ENCODE data around the gene DGCR6L.
"Not testable (repeated sequence)": the region's sequence is repeated elsewhere in the genome, so short reads cannot be mapped to it uniquely, and the experiment has no call there.

DGCR6L gene

DNA sequence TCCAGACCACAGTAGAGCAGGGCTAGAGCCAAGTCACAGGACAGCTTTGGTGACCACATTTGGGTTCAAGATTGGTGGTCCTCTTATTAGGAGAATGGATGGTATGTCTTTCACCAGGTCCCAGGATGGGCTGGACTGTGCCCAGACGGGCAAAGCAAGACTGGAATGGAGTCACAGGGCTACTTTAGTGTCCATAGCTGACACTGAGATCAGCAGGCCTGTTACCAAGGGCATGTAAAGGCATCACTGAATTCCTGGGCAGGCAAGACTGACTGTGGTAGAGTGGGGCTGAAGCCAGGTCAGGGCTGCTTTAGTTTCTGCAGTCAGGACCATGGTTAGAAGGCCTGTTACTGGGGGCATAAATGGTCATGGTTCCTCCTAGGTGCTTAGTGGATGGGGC, 6.1 kb upstream of the DGCR6L start:
- DNase-seq (ENCODE audit: low spot score) = not testable (repeated sequence)

DNA sequence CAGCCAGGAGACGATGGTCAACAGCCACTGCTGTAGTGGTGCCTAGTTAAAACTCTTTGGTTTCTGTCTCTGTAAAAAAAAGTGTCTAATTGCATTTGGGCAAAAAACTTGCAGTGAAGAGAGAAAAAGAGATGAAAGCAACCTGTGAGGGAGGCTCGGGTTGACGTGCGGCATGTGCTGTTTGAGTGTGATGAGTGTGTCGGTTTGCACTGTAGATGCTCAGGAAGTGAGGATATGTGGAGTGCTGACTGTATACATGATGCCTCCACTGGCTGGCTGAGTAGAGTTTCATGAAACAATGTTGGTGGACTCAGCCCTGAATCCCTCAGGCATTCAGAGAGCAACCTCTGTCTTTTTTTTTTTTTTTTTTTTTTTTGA, 4.3 kb upstream of the DGCR6L start:
- DNase-seq (ENCODE audit: low spot score) = no peak

GRCh38 chr22:20321552-20322211, 1.8 kb upstream of the DGCR6L start:
- not testable (repeated sequence) for DNase-seq (ENCODE audit: low spot score)

DNA sequence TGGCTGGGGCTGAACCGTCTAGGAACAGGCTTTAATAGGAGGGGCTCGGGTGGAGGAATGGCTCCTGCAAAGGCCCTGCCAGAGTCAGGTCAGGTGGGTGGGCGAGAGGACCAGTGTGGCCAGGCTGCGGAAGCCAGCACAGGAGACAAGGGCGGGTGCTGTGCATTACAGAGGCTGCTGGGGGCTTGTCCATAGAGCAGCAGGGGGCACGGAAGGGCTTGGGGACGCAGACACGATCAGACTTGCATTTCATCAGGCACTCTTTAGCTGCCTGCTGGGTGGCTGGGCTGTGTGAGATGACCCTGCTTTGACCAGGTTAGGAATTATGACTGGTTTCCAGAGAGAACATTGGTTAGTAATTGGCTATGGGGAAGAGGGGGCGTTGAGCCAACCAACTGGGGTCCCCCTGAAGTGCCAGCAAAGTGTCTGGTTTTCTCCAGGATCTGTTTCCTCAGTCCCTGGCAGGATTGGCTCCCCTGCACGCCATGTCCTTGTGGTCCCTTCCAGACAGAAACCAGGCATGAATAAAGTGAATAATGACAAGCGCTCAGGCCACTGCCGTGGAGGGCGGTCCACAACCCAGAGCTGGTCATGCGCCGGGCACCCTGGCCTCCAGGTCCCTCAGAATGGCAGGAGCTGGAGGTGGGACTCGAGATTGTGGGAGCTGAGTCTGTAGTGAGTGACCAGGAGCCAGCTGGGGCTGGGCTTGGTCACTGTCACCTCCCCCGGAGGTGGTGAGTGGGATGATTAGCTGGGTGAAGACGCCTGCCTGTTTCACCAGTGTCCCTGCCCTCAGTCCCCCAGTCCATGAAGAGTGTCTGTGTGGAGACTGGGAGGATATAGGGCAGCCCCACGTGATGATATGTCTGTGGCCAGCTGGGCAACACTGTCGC, 1.0 kb upstream of the DGCR6L start:
- DNase-seq (ENCODE audit: low spot score) = not testable (repeated sequence)

DNA sequence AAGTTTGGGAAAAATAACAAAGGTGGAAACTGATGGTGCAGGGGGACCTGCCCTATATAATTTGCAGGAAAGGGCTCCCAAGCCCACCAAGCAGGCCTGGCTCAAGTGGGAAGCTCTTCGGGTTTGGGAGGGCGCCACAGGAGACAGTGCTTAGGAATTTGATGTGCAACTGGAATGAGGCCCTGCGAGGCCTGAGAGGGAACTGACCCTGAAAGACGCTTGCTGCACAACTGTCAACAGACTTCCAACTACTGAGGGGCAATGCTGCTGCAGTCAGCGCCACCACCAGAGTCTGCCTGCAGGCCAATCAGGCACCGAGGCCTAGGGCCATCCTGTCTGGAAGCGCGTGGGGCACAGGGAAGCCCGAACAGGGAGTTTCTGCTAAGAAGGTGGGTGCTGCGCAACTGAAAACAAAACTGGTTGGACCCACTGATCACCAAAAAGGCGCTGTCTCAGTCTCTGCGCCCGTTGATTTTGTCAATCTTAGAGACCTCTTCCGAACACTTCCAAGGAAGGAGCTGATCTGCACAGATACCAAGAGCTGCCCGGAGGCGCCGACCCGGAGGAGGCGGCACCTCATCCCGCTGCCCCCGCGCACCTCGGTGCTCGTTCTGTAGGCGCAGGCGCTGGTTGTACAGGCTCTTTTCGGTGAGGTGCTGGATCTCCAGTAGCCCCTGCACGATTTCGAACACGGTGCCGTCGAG, 667 bp downstream of the DGCR6L start:
- peak; percentile 18 for DNase-seq (ENCODE audit: low spot score)

DNA sequence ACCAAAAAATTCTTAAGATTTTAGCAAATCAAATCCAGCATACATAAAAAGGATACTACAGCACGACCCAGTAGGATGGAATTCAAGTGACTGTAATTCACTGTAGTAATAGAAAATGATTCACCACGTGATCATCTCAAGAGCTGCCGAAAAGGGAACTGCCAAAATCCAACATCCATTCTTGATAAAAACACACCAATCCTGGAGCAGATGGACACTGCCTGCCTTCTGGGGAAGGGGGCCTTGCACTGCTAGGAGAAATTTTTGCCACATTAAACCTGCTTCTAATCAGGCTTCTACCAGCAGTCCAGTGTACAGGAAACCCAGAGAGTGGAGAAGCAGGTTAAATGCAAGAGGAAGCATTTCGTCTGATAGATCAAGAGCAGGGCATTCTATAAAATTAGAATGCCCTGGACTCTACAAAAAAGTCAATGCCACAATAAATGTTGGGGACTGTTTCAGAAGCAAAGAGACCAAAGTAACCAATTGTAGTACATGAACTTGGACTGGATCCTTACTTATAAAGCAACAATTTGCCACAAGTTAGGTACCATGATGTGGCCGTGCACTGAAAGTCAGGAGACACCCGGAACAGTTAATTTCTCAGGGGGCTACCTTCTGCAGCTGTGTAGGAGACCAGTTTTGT, 1.7 kb downstream of the DGCR6L start:
- DNase-seq (ENCODE audit: low spot score) = not testable (repeated sequence)

- DNase-seq (ENCODE audit: low spot score) = not testable (repeated sequence)
These were observed 2.3 kb downstream of the DGCR6L start for GRCh38 chr22:20317402-20318042.

- no peak for DNase-seq (ENCODE audit: low spot score)
These were observed 2.9 kb downstream of the DGCR6L start for GRCh38 chr22:20316844-20317401.

DNA sequence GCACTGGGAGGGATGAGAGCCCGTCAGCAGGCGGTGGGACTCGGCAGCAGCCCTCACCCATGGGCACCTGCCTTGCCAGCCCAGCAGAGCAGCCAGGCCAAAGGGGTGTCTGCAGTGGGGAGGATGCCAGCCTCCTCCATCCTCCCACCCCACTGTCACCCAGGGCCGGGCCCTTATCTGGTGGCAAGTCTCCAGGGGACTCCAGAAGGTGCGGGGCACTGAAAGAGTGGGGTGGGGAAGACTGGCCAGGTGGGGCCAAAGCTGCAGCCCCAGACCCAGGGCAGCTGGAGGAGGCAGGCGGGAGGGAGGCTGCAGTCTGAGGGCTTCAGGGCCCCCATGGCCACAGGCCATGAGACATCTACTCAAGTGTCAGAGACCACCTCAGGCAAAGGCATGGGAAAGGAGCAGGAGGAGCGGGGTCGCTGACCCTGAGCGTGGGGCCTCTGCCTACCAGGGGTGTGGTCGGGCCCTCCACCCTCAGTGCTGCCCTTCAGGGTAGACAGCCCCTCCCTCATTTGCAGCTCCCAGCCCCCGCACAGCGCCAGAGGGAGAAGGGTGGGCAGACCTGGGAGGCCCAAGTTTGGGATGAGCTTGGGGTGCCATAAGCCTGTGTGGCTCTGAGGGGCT, 3.5 kb downstream of the DGCR6L start:
- no peak for DNase-seq (ENCODE audit: low spot score)

DNA sequence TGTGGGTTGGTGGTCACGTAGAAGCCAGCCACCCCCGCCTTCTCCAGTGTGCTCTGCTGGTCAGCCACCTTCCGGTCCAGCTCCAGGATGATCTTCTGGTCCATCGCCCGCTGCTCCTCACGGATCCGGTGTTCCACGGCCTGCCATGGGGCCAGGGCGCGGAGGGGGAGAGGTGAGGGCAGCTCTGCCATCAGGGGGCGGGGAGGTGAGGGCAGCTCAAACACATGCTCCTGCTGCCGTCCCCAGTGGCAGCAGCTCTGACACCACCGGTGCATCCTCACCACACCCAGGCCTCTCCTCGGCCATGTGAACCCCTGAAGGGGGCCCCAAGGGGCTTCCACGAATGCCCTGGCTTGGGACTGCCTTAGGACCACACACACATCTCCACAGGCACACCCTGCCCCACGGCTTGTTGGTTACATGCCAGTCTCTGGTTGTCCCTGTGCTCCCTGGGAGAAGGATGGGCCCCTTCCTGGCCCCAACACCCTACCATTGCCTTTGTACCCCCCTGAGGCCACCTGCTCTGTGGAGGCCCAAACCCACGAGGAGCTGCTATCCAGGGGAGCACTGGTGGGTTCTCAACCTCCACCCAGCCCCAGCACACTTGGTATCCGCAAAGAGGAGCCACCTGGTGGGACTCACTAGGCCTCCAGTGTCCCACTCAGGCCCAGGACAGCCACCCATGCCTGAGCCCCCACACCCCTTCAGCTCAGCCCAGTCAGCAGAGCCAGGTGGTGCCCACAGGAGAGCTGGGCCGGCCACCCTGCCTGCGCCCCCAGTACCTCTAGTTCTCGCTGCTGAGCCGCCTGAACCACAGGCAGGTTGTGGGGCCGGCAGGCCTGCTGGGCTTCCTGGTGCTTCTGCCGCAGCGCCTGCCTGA, 4.3 kb downstream of the DGCR6L start:
- no peak for DNase-seq (ENCODE audit: low spot score)

DNA sequence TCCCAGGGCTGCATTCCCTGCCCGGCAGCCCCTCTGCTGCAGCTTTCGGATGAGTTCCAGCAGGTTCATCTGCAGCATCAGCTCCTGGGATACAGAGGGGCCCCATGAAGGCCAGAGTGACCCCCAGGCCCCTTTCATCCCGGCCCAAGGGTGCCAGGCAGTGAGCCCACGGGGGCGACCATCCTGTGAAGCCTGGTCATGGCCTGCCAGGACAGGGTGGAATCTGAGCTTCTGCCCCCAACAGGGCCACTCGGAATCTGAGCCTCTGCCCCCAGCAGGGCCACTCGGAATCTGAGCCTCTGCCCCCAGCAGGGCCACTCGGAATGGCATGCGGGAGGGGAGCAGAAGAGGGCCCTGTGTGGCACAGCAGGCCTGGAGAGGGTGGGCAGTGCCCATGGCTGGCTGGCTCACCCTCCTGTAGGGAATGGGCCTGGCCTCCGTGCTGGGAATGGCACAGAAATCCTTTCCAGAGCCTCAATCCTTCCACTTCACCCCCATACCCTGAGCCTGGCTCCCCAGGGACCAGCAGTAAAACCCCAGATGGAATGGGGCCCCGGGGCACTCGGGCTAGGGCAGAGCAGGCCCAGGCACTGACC, 5.0 kb downstream of the DGCR6L start:
- DNase-seq (ENCODE audit: low spot score) = not testable (repeated sequence)

- DNase-seq (ENCODE audit: low spot score) = not testable (repeated sequence)
These were observed 5.7 kb downstream of the DGCR6L start for GRCh38 chr22:20314206-20314605.

GRCh38 chr22:20313306-20314077, 6.4 kb downstream of the DGCR6L start:
- not testable (repeated sequence) for DNase-seq (ENCODE audit: low spot score)

DNA sequence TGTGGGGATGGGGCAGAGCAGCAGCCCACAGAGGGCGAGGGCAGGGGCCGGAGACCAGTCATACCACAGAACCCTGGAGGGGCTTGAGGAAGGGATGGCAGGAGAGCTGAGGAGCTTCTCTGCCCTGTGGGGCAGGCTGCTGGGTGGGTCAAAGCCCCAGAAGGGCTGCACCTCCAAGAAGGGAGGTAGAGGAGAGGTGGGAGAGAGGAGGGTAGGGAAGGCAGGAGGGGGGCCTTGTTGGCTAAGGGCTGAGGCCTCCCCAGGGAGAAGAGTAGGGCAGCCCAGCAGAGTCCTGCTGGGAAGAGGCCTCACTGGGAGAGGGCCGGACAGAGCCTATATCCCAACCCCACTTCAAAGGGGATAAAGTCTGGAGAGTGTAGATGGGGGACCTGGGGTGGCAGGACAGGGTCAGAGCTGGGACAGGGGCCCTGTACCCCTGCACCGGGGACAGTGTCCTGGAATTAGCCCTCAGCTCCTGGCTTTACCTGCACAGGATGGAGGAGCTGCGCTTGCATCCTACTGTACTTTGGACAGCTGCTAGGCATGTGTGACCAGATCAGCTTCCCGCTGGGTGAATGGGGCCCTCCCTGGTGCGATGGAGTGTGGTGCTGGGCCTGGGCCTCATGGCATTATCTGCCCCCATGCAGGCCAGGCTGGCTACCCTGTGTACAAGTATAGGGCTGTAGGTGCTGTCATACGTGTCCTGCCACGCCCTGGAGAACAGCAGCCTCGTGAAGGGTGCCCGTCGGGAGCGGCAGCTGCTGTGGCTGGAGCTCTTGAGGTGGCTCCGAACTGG, 7.3 kb downstream of the DGCR6L start:
- DNase-seq (ENCODE audit: low spot score) = no peak

DNA sequence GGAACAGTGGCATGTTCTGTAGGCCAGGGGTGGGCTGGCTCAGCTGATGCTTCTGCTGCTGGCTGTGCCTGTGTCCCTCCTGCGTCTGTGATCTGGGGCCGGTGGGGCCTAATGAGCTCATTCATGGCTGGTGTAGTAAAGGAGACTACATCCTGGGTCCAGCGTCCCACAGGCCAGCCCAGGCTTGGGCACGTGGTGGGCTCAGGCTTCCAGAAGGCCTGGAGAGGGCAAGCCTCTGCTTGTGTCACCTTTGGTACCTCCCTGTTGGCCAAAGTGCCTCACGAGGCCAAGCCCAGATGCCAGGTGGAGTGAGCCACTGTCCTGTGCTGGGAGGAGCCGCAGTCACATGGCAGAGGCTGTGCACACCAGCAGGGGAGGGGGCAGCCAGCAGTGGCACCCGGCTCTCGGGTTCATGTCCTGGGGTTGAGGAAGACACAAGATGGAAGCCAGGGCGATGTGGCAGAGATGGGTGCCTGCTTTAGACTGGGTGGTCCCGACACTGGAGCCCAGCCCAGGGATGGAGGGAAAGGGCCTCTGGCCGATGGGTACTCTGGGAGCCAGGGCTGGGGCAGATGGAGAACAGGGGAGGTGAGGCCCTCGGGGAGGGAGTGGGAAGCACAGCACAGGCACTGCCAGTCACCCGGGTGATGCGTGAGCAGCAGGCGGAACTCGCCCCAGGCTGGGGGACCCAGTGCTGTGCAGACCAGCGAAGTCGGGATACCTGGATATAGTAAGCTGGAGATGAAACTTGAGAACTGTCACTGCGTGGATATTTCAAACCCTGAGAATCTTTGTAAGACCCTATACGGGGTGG, 8.4 kb downstream of the DGCR6L start:
- not testable (repeated sequence) for DNase-seq (ENCODE audit: low spot score)

DNA sequence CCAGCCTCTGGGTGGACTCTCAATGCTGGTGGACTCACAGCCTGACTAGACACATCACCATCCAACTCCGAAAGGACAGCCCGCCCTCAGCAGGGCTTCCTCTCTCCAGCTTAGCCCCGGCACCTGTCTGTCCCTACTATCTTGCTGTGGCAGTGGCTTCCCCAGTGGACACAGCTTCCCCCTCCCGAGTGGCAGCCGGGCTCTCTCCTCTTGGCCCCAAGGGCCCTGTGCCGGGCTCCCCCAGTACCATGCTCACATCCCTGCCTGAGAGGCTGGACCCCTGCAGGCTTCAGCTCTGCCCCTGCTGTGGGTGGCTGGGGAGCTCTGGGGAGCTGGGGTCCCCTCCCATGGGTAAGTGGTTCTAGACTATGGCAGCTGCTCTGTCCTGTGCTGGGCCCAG, 9.1 kb downstream of the DGCR6L start:
- DNase-seq (ENCODE audit: low spot score) = not testable (repeated sequence)

DNA sequence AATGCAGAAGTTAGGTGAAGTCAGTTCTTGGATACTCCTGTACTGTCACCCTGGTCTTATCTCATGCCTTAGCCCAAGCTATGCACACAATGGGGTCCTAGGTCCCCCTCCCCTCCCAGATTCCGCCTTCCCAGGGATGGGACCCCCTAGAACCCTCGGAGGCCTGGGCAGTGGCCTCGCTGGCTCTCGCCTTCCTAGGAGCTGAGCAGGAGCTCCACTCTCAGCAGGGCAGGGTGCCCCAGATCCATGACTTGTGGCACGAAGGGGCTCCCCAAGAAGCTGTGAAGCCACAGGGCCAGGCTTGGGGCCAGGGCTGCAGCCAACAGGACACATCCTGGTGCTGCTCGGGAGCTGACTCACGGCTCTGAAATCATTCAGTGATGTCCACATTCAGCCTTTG, 9.7 kb downstream of the DGCR6L start:
- not testable (repeated sequence) for DNase-seq (ENCODE audit: low spot score)

All from SW480 (cell line).